GDM1 (cell line): Measurements from ENCODE around the gene NGDN.

Source experiments
- DNase-seq: peaks from one replicate; lab custom pipeline; 2025; lab: John Stamatoyannopoulos, UW

NGDN gene

DNA sequence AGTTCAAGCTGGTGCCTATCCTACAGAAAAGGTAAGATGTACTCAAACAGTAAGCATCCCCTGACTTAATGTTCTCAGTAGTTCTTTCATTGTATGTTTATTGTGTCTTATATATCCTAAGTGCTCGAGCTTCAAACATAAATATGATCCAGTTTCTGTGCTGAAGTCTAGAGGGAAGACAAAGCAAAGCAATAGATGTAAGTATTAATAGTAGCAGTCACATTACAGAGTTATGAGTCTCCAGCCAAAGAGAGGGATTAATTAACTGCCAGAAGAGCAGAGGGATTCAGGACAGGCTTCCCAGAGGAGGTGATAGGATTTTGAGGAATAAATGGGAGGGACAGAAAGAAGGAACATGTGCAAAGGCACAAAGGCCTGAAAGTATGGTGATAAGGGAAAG is 1.4 kb downstream of the NGDN start:
- DNase-seq, result no peak

DNA sequence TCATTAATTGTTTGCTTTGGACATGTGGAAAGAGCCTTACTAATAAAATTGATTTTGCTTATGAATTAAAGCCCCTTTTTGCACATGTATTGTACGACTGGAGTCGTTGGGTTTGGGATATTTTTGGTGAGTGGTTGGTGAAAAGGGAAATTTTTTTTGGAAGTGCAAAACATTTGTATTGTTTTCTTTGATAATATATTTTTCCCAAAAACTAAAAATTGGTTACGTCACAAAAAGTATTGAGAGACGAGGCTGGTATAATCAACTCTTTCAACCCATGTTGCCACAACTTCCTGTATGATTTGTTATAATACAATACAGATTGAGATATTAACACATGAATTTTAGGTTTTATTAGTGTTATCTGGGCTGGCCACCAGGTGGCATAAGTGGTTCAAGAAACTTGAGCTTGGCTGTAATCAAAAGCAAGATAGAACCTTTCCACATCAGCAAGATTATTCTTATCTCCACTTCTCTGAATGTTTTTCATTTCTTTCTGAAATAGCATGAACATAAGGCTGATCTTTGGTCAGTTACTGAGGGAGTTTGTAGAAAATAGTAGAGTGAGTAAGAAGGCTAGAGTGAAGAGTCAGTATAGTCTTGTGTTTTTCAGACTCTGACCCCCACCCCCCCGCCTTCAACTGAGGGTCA is 8.7 kb downstream of the NGDN start:
- DNase-seq, result no peak

DNA sequence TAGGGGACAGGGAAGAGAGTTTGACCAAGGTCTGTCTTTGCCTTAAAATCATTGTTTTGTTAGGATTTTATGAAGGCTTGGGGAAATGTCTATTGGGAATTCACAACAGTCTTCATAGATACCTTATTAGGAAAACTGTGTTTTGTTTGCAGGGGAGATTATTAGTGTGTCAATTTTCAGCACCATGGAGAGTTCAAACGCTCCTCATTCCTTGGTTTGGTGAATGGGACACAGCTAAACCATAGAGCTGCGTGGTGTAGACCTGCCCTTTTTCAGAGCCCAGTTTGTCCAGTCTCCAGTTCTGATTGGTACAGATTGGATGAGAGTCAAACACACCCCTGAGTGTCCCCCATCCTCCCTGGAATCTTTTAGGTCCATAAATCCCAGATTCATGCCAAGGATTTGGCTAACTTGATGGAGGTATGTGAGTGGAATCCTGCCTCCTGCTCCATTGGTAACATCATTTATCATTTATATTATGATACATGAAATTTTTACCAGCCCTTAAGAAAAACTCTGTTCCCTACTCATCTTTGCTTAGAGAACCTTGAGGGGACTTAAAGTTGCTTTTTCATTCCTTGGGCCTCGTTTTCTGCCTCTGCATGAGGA is 12.0 kb downstream of the NGDN start:
- DNase-seq, result no peak

DNA sequence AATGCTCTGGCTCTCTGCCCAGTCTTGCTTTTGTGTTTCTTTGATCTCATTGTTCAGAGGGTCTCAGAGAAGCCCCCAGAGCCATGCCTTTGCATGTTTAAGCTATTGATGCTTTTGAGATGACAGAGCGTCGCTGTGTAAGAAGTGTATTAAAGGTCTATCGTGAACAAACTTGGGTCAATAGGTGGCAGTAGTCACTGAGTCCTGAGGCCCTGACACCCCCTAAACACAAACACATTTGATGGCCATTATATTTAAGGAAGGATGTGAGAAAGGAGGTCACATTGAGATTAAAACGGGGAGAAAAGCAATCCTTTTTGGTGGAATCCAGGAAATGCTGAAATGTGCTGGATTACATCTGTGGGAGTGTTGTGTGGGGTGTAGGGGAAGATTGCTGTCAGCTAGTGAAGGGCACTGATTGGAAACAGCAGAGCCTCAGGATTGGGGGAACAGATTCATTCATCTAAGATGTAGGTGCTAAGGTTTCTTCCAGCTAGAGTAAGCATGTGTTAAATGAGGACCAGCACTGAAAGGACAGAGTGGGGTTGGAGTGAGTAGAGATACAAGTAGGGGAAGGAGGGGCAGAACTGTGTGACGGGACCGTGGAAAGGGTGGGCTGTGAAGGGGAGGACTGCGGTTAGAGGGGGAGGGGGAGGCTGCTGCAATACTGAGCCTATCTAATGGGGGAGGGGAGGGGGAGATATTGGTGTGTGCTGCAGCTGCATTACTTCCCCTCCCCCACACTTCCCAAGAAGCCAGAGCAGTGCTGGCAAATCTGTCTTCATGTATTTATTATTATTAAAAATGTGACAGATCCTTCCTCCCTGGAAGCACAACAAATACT is 12.7 kb downstream of the NGDN start:
- DNase-seq, result no peak

DNA sequence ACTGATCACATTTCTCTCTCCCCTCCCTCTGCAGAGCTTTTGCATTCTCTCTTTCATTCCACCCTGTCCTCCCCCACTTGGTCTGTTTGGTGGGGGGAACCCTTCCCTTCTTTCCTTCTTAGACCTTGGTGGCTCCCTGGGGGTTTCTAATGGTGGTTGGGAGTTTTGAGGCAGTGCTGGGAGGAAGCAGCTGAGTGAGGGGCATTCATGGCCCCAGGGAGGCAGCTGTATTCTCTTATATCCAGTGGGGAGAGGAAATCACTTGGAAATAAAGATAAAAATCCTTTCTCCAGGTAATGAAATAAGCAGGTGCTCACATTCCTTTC is 13.3 kb downstream of the NGDN start:
- no peak for DNase-seq

DNA sequence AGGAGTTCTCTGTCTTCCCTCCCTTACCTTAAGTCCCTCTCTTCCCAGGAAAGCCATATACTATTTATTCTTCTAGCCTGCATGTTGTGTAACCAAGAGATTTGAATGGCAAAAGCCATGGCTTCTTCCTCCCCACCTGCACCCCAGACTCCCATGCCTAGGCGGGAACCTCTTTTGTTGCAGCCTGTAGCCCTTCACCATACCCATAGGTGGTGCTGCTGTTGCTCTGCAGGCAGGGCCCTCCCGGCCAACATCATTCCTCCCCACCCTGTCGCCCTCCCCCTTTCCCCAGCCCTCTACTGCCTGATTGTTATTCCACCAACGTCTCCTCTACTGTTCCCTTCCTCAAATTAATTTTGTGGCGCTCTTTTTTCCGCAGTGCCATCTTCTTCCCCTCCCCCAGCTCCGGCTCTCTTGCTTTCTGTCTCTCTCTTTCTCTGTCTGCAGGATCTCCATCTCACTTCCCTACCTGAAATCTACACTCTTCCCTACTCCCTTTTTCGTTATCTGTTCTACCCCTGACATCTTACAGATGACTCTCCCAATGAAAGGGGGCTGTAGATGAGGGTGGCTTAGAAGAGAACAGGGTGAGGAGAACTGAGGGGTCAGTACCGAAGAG is 13.8 kb downstream of the NGDN start:
- DNase-seq, result no peak

DNA sequence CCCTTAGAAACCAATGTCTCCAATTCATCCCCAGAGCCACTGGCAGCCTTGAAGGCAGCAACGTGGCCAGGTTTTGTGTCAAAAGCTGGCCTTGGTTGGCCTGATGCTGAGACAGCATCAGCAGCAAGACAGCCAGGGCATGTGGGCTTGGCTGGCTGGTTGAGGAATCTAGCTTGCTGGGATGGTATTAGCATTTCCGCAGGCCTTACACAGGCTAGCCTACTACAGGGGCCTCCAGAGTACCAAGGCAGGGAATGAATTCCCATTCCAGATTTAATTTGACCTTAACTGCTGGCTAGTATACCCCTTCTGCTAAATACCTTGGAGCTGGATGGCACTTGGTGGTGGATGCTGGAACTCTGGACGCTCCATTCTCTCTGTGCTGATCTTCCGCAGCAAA is 15.8 kb downstream of the NGDN start:
- no peak for DNase-seq

DNA sequence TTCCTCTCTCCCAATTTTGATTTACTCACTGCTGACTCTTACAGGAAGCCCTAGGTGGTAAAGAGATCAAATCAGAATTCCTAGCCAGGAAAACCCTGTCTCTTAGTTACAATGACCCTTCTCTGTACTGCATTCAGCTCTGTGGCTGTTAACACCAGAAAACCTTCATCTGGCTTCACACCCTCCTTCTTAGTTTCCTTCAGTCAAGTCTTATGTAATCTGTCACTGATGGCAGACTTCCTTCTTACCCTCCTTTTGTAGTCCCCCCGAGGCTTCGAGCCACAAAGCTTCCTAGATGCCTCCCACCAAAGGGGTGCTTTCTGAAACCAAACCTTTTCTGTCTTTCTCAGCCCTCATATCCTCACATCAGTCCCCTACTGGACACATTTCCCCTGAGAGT is 16.5 kb downstream of the NGDN start:
- DNase-seq, result no peak

DNA sequence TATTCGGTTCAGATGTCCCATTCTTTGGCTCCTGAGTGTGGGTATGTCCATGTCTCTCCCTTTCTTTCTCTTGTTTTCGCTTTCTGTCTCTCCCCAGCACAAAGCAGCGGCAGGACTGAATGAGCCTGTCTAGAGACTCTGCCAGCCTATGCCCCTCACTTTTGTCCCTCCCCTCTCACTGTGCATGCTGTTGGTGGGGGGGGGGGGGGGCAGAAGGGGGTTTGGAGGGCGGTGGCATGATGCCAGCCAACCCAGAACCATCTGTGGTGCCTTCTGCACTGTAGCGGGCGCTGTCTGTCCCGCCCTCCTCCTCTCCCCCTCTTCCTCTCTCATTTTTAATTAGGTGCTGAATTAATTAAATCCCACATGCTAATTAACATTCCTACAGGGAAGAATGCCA is 17.7 kb downstream of the NGDN start:
- DNase-seq, result no peak

DNA sequence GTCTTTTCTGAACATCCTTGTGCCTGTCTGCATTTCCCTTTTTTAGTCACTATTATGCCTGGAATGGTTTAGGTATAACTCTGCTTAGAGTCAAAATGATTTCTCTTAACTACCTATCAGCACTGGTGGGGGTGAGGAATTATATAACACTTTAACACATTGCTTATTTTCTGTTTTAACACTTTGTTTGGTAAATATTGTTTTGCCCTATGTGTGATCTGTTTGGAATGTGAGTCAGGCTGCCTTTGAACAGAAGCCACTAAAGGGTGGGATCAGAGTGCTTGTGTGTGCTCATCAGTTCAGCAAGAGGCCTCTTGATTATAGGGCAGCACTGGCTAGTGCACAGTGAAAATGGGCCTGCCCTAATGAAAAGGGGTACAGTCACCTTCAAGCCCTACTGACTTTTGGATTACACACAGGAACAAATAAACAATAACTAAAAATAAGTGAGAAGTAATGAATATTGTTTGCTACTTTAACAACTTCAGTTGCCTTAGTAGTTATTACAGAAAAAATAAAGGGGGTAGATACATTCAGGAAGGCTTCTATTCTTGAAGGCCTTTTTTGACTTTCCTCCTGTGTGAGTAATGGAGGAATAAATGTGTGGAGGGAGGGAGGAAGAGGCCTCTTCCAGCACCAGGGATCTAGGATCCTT is 23.2 kb downstream of the NGDN start:
- no peak for DNase-seq

DNA sequence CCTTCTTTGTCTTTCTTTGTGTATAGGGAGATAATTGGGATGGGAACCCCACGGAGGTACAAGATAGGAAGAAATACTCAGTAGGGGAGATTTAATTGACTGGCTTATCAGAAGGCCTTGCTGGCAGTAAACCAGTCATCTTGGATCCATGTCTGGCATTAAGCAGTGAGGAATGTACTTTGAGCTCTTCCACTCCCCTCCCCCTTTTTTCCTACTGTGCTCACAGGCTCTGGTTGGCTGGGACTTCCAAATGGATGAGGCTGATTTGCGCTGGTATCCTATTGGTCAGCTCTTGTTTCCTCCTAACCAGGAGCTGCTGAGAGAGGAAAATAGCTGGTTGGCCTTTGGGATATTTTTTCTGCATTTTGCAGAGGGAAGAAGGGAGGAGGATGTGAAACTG is 24.7 kb downstream of the NGDN start:
- no peak for DNase-seq

DNA sequence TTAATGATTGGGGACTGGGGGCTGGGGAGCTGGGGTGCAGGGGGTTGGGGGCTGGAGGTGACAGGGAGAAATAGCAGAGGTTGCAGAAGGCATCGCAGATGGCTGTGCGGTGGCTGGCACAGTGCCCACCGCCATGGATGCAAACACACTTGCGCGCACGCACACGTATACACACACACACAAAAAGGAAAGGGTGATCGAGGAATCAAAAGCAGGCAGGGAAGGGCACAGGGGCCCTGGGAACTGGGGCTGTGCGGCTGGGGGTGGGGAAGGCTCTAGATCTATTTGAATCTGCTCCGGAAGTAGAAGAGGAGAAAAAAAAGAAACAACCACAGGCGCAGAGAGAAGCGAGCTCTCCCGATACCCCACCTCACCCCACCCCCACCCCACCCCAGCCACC is 42.7 kb downstream of the NGDN start:
- no peak for DNase-seq

DNA sequence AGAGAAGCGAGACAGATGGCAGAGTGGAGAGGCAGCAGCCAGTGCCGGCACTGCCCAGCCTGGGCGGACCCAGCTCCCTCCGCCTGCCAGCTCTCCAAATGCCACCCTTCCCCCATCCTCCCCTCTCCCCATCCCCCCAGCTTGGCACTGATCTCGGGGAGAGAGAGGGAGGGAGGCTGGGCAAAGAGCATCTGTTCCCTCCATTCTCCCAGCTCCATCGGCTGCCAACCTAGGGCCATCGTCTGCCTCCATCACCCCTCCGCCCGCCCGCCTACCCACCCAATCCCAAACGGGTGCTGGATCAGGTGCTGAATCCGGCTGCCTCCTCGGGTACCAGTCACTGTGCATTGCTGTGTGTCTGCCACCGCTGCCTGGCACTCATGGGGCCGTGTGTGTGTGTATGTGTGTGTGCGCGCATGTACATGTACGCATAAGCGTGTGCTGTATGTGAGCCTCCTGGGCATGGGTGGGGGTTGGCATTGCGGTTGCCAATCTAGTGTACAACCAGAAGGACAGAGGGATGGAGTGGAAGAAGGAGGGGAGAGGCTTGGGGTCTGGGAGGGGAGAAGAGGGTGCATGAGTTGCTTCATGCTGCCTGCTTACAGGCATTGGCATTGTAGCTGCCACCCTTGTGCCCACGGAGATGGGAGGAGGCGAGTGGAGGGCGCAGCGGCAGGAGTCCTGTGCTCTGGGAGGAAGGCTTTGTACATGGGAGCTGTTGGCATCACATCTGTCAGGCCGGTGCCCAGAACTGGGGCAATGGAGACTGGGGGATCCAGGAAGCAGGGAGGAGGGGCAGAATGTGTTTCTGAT is 43.7 kb downstream of the NGDN start:
- no peak for DNase-seq

DNA sequence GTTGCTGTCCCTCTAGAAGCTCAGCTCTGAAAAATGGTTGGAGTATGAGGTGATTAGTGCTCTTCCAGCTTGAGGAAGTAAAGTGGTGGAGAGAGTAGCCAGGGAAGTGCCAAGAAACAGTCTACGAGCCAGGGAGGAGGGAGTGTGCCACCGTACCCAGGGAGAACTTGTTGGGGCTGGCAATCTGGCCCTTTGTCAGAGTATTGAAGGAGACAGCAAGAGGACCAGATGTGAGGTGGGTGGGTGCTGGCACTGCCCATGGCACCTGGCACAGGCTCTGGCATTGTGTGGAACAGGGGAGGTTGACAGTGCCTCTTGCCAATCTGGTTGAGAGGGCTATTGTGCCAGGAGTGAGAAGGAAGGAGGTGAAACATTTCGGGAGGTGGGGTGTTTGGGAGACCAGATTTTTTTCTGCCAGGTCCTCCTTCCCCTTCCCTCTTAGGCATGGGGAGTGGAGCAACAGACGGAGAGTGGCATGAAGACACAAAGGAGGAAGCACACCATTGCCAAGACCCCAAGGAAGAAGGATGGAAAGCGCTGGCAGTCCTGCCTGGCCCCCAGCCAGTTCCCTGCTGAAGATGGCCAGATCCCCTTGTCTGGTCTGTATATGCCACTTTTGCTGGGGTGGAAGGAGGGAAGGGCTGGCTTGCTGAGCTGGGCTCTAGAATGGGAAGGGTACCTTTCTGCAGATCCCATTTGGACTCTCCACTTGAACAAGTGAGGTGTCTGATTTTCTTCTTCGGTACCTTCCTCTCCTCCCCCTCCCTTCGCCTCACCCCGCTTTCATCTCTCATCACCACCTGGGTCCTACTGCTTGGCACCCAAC is 44.5 kb downstream of the NGDN start:
- no peak for DNase-seq

DNA sequence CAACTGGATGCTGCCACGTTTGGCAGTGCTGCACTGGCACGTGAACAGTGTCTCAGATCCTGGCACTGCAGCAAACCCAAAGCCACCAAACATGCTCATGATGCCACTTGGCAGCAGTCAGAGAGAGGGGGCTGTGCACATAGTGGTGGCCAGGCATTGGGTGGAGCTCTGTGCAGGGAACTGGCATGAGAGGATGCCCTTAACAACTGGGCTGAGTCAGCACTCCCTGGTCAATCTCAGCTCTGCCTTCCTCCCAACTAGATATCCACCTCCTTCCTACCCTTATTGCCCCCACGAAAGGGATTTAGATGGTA is 45.1 kb downstream of the NGDN start:
- no peak for DNase-seq

DNA sequence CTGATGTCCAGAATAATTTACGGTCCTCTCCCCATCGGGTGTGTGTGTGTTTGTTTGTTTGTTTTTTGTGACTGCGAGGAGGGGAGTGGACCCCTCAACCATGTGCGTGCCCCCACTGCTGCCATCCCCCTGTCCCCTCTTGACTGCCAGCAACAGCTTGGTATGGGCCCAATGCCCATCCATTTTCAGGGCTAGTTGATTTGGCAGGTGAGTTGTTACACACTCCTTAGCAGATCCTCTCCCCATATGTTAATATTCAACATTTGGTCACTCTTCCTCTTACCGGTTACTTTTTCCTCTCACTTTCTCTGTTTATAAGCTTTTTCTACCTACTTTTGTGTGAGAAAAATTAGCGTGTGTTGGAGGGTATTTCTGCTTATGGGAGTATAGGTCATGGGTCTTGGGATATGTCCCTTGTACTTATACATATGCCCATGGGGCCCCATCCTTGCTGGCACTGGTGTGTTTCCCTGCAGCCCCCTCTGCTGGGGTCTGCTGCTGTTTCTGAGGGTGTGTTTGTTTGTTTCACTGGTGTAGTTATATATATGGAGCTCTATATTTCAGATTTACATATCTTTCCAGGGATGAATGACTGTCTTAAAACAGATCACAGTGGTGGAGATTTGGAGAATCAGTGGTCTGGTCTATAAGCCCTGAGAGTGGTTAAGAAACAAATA is 48.3 kb downstream of the NGDN start:
- no peak for DNase-seq

DNA sequence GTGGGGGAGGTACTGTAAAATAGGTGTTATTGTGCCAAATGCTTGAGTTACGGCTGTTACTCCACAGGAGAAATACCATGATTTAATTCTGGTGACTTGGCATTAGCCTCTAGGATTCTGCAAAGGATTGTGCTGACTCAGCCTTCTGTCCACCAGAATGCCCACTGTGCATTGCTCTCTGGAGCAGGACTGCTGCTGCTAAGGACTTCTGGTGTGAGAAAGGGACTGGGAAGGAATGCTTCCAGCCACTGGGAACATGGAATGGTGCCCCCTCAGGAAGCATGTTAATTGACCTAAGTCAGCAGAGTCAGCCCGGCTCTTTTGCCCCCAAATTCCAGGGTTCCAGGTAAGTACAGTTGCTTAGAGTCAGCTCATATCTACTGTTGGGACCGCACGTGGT is 49.2 kb downstream of the NGDN start:
- no peak for DNase-seq

DNA sequence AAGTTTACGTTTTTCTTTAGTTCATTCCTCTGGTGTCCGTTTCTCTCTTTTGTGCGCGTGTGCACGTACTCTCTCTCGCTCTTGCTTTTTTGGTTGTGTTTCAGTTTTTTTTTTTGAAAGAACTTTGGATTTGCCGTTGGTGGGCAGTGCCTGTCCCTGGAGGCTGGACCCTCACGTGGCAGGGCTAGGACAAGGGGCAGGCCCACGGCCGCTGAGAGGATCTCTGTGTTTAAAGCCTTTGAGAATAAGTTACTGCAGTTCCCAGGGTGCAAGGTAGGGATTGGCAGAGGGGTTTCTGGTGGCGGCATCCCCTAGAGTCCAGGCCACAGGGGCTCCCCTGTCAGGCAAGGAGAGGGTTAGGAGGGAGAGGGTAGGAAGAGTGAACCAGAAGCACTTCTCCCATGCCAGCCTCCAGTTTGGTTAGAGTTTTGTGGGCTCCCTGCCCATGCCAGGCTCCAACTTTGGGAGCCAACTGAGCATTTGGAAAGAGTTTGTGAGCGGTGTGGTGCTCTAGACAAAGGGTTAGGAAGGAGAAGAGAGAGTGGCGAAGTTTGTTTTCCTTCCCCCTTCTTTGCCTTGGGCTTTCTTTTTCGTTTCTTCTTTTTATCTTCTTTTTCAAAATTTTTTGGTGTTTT is 51.5 kb downstream of the NGDN start:
- no peak for DNase-seq

DNA sequence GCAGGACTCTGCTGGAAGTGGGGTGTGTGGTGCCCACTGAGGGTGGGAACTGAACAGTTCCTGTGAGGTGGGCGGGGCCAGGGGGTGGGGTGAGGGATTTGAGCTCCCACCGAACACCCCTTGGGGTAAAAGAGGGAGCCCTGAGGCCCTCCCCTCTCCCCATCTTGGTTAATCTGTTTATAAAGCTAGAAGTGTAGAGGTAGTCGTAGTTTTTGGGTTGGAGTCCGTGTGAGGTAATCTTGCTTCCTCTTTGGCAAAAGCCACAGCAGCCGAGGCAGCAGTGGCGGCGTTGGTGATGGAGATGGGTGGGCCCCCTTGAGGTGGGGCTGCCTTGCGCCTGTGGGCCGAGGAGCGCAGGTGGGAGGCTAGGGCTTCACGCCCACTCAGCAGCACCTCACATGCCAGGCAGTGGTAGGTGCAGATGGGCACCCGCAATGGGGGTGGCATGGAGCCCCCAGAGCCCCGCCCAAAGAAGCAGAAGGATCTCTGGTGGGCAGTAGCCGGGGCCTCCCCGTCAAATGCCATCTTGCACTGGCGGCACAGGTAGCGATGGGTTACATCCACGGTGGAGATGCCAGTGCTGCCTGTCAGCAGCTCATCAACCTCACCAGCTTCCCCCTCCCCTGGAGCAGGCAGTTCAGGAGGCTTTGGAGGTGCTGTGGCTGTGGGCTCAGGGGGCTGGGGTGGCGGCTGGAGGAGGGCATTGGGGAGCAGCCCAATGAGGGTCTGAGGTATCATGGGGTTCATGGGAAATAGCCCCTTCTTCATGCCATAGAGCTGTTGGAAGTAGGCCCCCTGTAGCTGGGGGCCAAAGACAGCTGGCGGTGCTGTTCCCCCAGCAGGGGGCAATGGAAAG is 52.5 kb downstream of the NGDN start:
- no peak for DNase-seq
